ENCODE results near the gene TEX13B. TPM values are rescaled to one million over a fixed set of nuclear protein-coding genes. Genes with fewer than 3 reads are reported as not detected.

TEX13B gene
- total RNA-seq, 2 donors from 2014 or later = not detected

DNA sequence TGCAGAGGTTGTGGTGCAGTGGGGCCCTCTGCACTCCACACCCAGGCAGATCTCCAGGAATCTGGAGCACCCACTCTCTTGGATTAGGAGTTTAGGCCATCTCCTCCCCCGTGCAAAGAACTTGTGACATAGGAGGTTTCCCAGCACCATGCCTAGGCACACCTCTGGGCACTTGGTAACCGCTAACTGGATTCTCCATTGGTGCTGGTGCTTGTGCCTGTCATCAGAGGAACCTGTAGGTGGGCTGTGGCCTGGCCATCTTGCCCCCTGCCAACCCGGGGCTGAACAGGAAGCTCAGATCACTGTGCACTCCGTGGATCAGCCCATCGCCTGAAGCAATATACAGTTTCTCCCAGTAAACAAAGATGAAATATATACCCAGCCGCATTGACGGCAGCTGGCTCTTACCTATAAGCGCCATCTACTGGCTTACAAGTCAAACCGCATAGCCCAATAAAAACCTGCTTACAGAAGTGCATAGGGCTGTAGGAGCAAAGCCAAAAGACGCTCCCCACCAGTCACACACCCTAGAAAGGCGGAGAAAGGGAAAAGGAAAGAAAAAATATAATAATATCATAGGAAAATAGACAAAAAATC lies 19.1 kb upstream of the TEX13B start:
- WGBS, 2 experiments (ENCODE audit: insufficient coverage in 1 of 2, insufficient read length in 1 of 2) = 64% methylated on average over 9 of the region's 11 CpGs; no CpG with 5 or more reads in 1 of the 2 experiments
- no peaks in the 10 kb centered on the region for H3K4me1 Mint-ChIP-seq
- peak; percentile 57 for DNase-seq
- H3K36me3 ChIP-seq (ENCODE audit: control insufficient read depth, insufficient read depth, low read length) = no peaks in the 10 kb centered on the region
- H3K4me3 ChIP-seq (ENCODE audit: low read length) = no peak overlapping the region
- H3K4me1 ChIP-seq (ENCODE audit: control insufficient read depth, insufficient read depth, low read length) = no peaks in the 10 kb centered on the region
- H3K27ac ChIP-seq (ENCODE audit: low read depth, low read length) = no peak overlapping the region
- H3K9ac ChIP-seq (ENCODE audit: extremely low read depth, low read length, poor library complexity, severe bottlenecking) = no peak overlapping the region
- no peak overlapping the region for H3K27ac Mint-ChIP-seq
- H3K4me3 Mint-ChIP-seq = no peak overlapping the region
- H3K9me3 Mint-ChIP-seq = peaks cover 52% of the 10 kb centered on the region
- H3K36me3 Mint-ChIP-seq (ENCODE audit: low read depth) = peaks cover 9% of the 10 kb centered on the region
- no peaks in the 10 kb centered on the region for H3K9me3 ChIP-seq (ENCODE audit: control insufficient read depth, low read length)
- no peaks in the 10 kb centered on the region for H3K27me3 ChIP-seq (ENCODE audit: control insufficient read depth, insufficient read depth, low read length, poor library complexity, severe bottlenecking)
- H3K27me3 Mint-ChIP-seq (ENCODE audit: insufficient read depth) = peaks cover 2% of the 10 kb centered on the region
- peak; percentile 78 for TF ChIP-seq CTCF (conservative IDR thresholded peaks at IDR 0.05)

- no peaks in the 10 kb centered on the region for H3K4me1 ChIP-seq (ENCODE audit: control insufficient read depth, insufficient read depth, low read length)
- peaks cover 58% of the 10 kb centered on the region for H3K9me3 Mint-ChIP-seq
- peaks cover 12% of the 10 kb centered on the region for H3K36me3 Mint-ChIP-seq (ENCODE audit: low read depth)
- H3K36me3 ChIP-seq (ENCODE audit: control insufficient read depth, insufficient read depth, low read length) = no peaks in the 10 kb centered on the region
- no peak overlapping the region for H3K4me3 ChIP-seq (ENCODE audit: low read length)
- peaks cover 2% of the 10 kb centered on the region for H3K27me3 Mint-ChIP-seq (ENCODE audit: insufficient read depth)
- H3K27me3 ChIP-seq (ENCODE audit: control insufficient read depth, insufficient read depth, low read length, poor library complexity, severe bottlenecking) = no peaks in the 10 kb centered on the region
- no peaks in the 10 kb centered on the region for H3K9me3 ChIP-seq (ENCODE audit: control insufficient read depth, low read length)
- H3K9ac ChIP-seq (ENCODE audit: extremely low read depth, low read length, poor library complexity, severe bottlenecking) = no peak overlapping the region
- no peak for DNase-seq
- no peak overlapping the region for H3K4me3 Mint-ChIP-seq
- 94% methylated on average over 2 of the region's 2 CpGs; no CpG with 5 or more reads in 1 of the 2 experiments for WGBS, 2 experiments (ENCODE audit: insufficient coverage in 1 of 2, insufficient read length in 1 of 2)
- TF ChIP-seq CTCF (conservative IDR thresholded peaks at IDR 0.05) = no peak
- H3K4me1 Mint-ChIP-seq = no peaks in the 10 kb centered on the region
- no peak overlapping the region for H3K27ac Mint-ChIP-seq
- no peak overlapping the region for H3K27ac ChIP-seq (ENCODE audit: low read depth, low read length)
These were observed 18.6 kb upstream of the TEX13B start for GRCh38 chrX:108000751-108001150.

GRCh38 chrX:107996124-107996523 lies 14.0 kb upstream of the TEX13B start:
- no peak overlapping the region for H3K4me3 ChIP-seq (ENCODE audit: low read length)
- H3K36me3 ChIP-seq (ENCODE audit: control insufficient read depth, insufficient read depth, low read length) = no peaks in the 10 kb centered on the region
- H3K27me3 ChIP-seq (ENCODE audit: control insufficient read depth, insufficient read depth, low read length, poor library complexity, severe bottlenecking) = no peaks in the 10 kb centered on the region
- no peak for DNase-seq
- H3K27ac ChIP-seq (ENCODE audit: low read depth, low read length) = no peak overlapping the region
- H3K36me3 Mint-ChIP-seq (ENCODE audit: low read depth) = peaks cover 31% of the 10 kb centered on the region
- no peaks in the 10 kb centered on the region for H3K9me3 ChIP-seq (ENCODE audit: control insufficient read depth, low read length)
- H3K9ac ChIP-seq (ENCODE audit: extremely low read depth, low read length, poor library complexity, severe bottlenecking) = no peak overlapping the region
- WGBS, 2 experiments (ENCODE audit: insufficient coverage in 1 of 2, insufficient read length in 1 of 2) = 87% methylated on average over 6 of the region's 6 CpGs; no CpG with 5 or more reads in 1 of the 2 experiments
- no peak for TF ChIP-seq CTCF (conservative IDR thresholded peaks at IDR 0.05)
- H3K27me3 Mint-ChIP-seq (ENCODE audit: insufficient read depth) = no peaks in the 10 kb centered on the region
- H3K27ac Mint-ChIP-seq = no peak overlapping the region
- no peak overlapping the region for H3K4me3 Mint-ChIP-seq
- peaks cover 47% of the 10 kb centered on the region for H3K9me3 Mint-ChIP-seq
- peaks cover 7% of the 10 kb centered on the region for H3K4me1 Mint-ChIP-seq
- H3K4me1 ChIP-seq (ENCODE audit: control insufficient read depth, insufficient read depth, low read length) = no peaks in the 10 kb centered on the region

Data from endodermal cell (in vitro differentiated cells).